Mammary epithelial cell (primary cell): ENCODE data around the gene OSBP2.

Experiments used
- EZH2 ChIP-seq: IDR thresholded peaks from 2 replicates; pipeline ENCODE4 v1.6.1; 2012; ENCODE audit warnings: low read length, inconsistent platforms, borderline replicate concordance
- TF ChIP-seq, protein P1 (sequence below), 2 donors: IDR thresholded peaks in 1 of 2; conservative IDR thresholded peaks in 1 of 2; 2 replicates each; pipeline ENCODE4 v1.5.1; 2011 to 2012; ENCODE audit warnings: inconsistent platforms in 2 of 2, low read length in 2 of 2, mild to moderate bottlenecking in 2 of 2, control low read depth in 1 of 2, low read depth in 1 of 2; ENCODE audit not compliant: insufficient read depth in 1 of 2; ENCODE audit errors: extremely low read depth in 1 of 2

GRCh38 chr22:30857791-30858190 is 163.1 kb downstream of the OSBP2 start:
- TF ChIP-seq, protein P1, sequence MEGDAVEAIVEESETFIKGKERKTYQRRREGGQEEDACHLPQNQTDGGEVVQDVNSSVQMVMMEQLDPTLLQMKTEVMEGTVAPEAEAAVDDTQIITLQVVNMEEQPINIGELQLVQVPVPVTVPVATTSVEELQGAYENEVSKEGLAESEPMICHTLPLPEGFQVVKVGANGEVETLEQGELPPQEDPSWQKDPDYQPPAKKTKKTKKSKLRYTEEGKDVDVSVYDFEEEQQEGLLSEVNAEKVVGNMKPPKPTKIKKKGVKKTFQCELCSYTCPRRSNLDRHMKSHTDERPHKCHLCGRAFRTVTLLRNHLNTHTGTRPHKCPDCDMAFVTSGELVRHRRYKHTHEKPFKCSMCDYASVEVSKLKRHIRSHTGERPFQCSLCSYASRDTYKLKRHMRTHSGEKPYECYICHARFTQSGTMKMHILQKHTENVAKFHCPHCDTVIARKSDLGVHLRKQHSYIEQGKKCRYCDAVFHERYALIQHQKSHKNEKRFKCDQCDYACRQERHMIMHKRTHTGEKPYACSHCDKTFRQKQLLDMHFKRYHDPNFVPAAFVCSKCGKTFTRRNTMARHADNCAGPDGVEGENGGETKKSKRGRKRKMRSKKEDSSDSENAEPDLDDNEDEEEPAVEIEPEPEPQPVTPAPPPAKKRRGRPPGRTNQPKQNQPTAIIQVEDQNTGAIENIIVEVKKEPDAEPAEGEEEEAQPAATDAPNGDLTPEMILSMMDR (conservative IDR thresholded peaks at IDR 0.05 in 1 of 2, IDR thresholded peaks at IDR 0.05 in 1 of 2; ENCODE audit: extremely low read depth in 1 of 2, insufficient read depth in 1 of 2, low read depth in 1 of 2, low read length in 2 of 2), result no peak
- no peak for TF ChIP-seq EZH2
